PC-3 (cell line): Measurements from ENCODE around the gene GABARAP.

Experiments used
- EZH2 ChIP-seq: fragments of 300-600 bp; sonication (generic); IDR thresholded peaks from one replicate; pipeline ENCODE4 v1.6.1; 2017; ENCODE audit warnings: antibody characterized with exemption, mild to moderate bottlenecking, low read length; ENCODE audit not compliant: unreplicated experiment
- TF ChIP-seq, protein P1 (sequence below): fragments of 300-600 bp; sonication (generic); conservative IDR thresholded peaks from 2 replicates; pipeline ENCODE4 v1.5.1; 2017; ENCODE audit warnings: antibody characterized with exemption, low read depth, mild to moderate bottlenecking, low read length

DNA sequence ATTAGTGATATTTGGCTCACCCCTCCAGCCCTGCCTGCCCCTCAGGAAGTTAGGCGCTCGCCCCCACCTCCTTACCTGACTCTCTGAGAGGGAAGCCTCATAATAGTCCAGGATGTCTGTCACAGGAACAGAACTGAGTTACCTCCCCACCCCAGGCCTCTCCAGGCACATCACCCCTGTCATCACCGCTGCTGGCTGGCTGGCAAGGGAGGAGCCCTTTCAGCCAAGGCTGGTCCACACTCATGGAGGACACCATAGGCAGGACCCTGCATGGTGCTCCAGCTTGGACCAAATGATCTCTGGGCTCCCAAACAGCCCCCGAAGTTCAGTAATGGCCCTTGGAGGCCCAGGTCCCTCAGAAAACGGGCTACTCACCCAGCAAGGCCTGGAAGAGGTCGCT lies 24.1 kb downstream of the GABARAP start:
- TF ChIP-seq, protein P1, sequence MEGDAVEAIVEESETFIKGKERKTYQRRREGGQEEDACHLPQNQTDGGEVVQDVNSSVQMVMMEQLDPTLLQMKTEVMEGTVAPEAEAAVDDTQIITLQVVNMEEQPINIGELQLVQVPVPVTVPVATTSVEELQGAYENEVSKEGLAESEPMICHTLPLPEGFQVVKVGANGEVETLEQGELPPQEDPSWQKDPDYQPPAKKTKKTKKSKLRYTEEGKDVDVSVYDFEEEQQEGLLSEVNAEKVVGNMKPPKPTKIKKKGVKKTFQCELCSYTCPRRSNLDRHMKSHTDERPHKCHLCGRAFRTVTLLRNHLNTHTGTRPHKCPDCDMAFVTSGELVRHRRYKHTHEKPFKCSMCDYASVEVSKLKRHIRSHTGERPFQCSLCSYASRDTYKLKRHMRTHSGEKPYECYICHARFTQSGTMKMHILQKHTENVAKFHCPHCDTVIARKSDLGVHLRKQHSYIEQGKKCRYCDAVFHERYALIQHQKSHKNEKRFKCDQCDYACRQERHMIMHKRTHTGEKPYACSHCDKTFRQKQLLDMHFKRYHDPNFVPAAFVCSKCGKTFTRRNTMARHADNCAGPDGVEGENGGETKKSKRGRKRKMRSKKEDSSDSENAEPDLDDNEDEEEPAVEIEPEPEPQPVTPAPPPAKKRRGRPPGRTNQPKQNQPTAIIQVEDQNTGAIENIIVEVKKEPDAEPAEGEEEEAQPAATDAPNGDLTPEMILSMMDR: no peak
- no peak for TF ChIP-seq EZH2
